Upper lobe of left lung (tissue), 6 donors: ENCODE measurements around the gene TBC1D16. TPM values are rescaled to one million over a fixed set of nuclear protein-coding genes. Genes with fewer than 3 reads are reported as not detected.
"Not testable (repeated sequence)": the region's sequence is repeated elsewhere in the genome, so short reads cannot be mapped to it uniquely, and the experiment has no call there.

Experiments used
- ATAC-seq, 2 donors: fragments of 200-7000 bp; cut with Tn5 transposase; one replicate each; pipeline ENCODE4 v1.9.1; 2022; ENCODE audit warnings: mild to moderate bottlenecking in 2 of 2, moderate library complexity in 2 of 2; ENCODE audit not compliant: low FRiP score in 2 of 2
- DNase-seq, 2 donors: peaks; one replicate each; pipeline ENCODE4 v3.0.0-alpha.2; 2019 to 2020
- H3K27ac ChIP-seq, 4 donors: fragments of 200-600 bp; sonication (generic); one replicate each; pipeline ENCODE4 v1.5.1; 2016 to 2019
- H3K27me3 ChIP-seq, 4 donors: fragments of 200-600 bp; sonication (generic); one replicate each; pipeline ENCODE4 v1.5.1; 2017 to 2019
- H3K36me3 ChIP-seq, 4 donors: fragments of 200-600 bp; sonication (generic); one replicate each; pipeline ENCODE4 v1.5.1; 2016 to 2019
- H3K4me1 ChIP-seq, 4 donors: fragments of 200-600 bp; sonication (generic); one replicate each; pipeline ENCODE4 v1.5.1; 2018 to 2019
- H3K4me3 ChIP-seq, 4 donors: fragments of 200-600 bp; sonication (generic); one replicate each; pipeline ENCODE4 v1.5.1; 2017 to 2019; ENCODE audit warnings: mild to moderate bottlenecking in 2 of 4, moderate library complexity in 1 of 4
- H3K9me3 ChIP-seq, 4 donors: fragments of 200-600 bp; sonication (generic); one replicate each; pipeline ENCODE4 v1.5.1; 2018 to 2019
- EP300 ChIP-seq, 4 donors: sonication (generic); formaldehyde crosslinking; IDR thresholded peaks; one replicate each; pipeline ENCODE4 v1.5.1; 2017; ENCODE audit warnings: antibody characterized with exemption in 4 of 4, control low read depth in 2 of 4
- POLR2A ChIP-seq, 4 donors: fragments of 450-650 bp; IDR thresholded peaks; one replicate each; pipeline ENCODE4 v1.5.1; 2016 to 2017; ENCODE audit warnings: antibody characterized with exemption in 4 of 4, mild to moderate bottlenecking in 2 of 4
- POLR2AphosphoS5 ChIP-seq, 2 donors: sonication (generic); formaldehyde crosslinking; IDR thresholded peaks; one replicate each; pipeline ENCODE4 v1.5.1; 2017; ENCODE audit warnings: antibody characterized with exemption in 2 of 2
- WGBS, 2 donors: methylation state at CpG; one replicate each; pipeline ENCODE4 v1.1.5; 2017 to 2018; 5-methylcytosine and 5-hydroxymethylcytosine counted together
- total RNA-seq, 6 donors: library from RNA; depleted of rRNA in 4 of 6; stranded (reverse); fragments of >200 nt in 4 of 6; gene quantifications; one replicate each; pipeline versions ENCODE4 v1.1.0 to v1.2.1, GENCODE V29; 2016 to 2021
- TF ChIP-seq, protein P1 (sequence below), 6 experiments: fragments of 450-650 bp in 4 of 6; fragments of 200-600 bp in 2 of 6; sonication (generic) in 2 of 6; IDR thresholded peaks; one replicate each; pipeline ENCODE4 v1.5.1; 2016 to 2019; ENCODE audit warnings: antibody characterized with exemption in 6 of 6
- donor health status: DM: no; HTN: no; CAD: no; lungs with moderate emphysema.
- donor health status: DM: no; HTN: yes; CAD: no; lungs with severe emphysema.

The TBC1D16 gene
- total RNA-seq, 6 donors from 2014 or later = 15.6 to 60.8 (median 24.1) TPM

DNA sequence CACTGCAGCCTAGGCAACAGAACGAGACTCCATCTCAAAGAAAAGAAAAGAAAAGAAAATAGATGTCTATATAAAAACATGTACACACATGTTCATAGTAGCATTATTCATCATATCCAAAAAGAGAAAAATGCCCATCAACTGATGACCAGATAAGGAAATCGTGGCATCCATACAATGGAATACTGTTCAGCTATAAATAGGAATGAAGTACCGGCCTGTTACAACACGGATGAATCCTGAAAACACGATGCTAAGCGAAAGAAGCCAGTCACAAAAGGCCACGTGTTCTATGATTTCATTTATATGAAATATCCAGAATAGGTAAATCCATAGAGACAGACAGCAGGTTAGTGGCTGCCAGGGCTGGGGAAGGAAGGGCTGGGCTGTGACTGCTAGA lies 65.8 kb downstream of the TBC1D16 start:
- TF ChIP-seq POLR2A (IDR thresholded peaks at IDR 0.05) = no peak
- no peak for TF ChIP-seq EP300 (IDR thresholded peaks at IDR 0.05)
- TF ChIP-seq POLR2AphosphoS5 (IDR thresholded peaks at IDR 0.05) = no peak
- TF ChIP-seq, protein P1, sequence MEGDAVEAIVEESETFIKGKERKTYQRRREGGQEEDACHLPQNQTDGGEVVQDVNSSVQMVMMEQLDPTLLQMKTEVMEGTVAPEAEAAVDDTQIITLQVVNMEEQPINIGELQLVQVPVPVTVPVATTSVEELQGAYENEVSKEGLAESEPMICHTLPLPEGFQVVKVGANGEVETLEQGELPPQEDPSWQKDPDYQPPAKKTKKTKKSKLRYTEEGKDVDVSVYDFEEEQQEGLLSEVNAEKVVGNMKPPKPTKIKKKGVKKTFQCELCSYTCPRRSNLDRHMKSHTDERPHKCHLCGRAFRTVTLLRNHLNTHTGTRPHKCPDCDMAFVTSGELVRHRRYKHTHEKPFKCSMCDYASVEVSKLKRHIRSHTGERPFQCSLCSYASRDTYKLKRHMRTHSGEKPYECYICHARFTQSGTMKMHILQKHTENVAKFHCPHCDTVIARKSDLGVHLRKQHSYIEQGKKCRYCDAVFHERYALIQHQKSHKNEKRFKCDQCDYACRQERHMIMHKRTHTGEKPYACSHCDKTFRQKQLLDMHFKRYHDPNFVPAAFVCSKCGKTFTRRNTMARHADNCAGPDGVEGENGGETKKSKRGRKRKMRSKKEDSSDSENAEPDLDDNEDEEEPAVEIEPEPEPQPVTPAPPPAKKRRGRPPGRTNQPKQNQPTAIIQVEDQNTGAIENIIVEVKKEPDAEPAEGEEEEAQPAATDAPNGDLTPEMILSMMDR (IDR thresholded peaks at IDR 0.05) = no peak
- peaks cover 0 to 3% (median 0%) of the 10 kb centered on the region in 4 donors for H3K4me1 ChIP-seq
- H3K4me3 ChIP-seq = no peak overlapping the region
- no peaks in the 10 kb centered on the region for H3K27me3 ChIP-seq
- no peak for ATAC-seq
- H3K27ac ChIP-seq = no peak overlapping the region
- no peaks in the 10 kb centered on the region for H3K9me3 ChIP-seq
- 88 to 93% methylated on average over 7 of the region's 7 CpGs for WGBS, 2 donors
- H3K36me3 ChIP-seq = peaks cover 0 to 8% (median 0%) of the 10 kb centered on the region in 4 donors
- no peak for DNase-seq

DNA sequence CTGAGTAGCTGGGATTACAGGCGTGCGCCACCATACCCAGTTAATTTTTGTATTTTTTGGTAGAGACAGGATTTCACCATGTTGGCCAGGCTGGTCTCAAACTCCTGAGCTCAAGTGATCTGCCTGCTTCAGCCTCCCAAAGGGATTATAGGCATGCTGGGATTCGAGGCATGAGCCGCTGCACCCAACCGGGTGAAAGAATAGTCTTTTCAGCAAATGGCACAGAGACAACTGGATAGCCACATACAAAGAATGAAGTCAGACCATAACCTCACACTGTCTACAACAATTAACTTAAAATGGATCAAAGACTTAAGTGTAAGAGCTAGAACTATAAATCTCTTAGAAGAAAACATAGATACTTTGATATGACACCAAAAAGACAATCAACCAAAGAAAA lies 67.6 kb downstream of the TBC1D16 start:
- H3K36me3 ChIP-seq = peaks cover 0 to 8% (median 0%) of the 10 kb centered on the region in 4 donors
- no peak overlapping the region for H3K27ac ChIP-seq
- DNase-seq = no peak
- WGBS, 2 donors = 95 to 97% methylated on average over 5 of the region's 5 CpGs
- no peaks in the 10 kb centered on the region for H3K27me3 ChIP-seq
- H3K4me3 ChIP-seq = no peak overlapping the region
- peaks cover 0 to 3% (median 0%) of the 10 kb centered on the region in 4 donors for H3K4me1 ChIP-seq
- H3K9me3 ChIP-seq = no peaks in the 10 kb centered on the region
- TF ChIP-seq POLR2A (IDR thresholded peaks at IDR 0.05) (no peak), POLR2AphosphoS5 (IDR thresholded peaks at IDR 0.05) (no peak), EP300 (IDR thresholded peaks at IDR 0.05) (no peak)
- TF ChIP-seq, protein P1 (IDR thresholded peaks at IDR 0.05) = no peak
- no peak for ATAC-seq

DNA sequence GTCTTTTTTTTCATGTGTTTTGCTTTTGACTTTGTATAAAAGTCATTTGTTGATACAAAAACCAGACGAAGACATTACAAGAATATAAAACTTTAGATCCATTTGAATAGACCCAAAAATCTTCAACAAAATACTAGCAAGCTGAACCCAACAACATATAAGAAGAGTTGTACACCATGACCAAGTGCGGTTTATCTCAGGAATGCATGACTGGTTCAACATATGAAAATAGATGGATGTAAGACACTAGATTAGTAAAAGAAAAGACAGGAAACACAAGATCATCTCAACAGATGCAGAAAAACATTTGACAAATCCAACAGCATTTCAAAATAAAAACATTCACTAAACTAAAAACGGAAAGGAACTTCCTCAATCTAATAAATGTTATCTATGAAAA lies 69.0 kb downstream of the TBC1D16 start:
- no peak for DNase-seq
- Histone ChIP-seq H3K4me1 (peaks cover 0 to 3% (median 0%) of the 10 kb centered on the region in 4 donors), H3K36me3 (peaks cover 0 to 2% (median 0%) of the 10 kb centered on the region in 4 donors), H3K4me3 (no peak overlapping the region), H3K27me3 (no peaks in the 10 kb centered on the region), H3K9me3 (no peaks in the 10 kb centered on the region), H3K27ac (no peak overlapping the region)
- 82 to 84% methylated on average over 3 of the region's 3 CpGs for whole genome bisulfite sequencing, 2 donors
- TF ChIP-seq EP300 (IDR thresholded peaks at IDR 0.05) = no peak
- no peak for TF ChIP-seq POLR2A (IDR thresholded peaks at IDR 0.05)
- TF ChIP-seq, protein P1 (IDR thresholded peaks at IDR 0.05) = no peak
- TF ChIP-seq POLR2AphosphoS5 (IDR thresholded peaks at IDR 0.05) = no peak
- ATAC-seq = no peak

DNA sequence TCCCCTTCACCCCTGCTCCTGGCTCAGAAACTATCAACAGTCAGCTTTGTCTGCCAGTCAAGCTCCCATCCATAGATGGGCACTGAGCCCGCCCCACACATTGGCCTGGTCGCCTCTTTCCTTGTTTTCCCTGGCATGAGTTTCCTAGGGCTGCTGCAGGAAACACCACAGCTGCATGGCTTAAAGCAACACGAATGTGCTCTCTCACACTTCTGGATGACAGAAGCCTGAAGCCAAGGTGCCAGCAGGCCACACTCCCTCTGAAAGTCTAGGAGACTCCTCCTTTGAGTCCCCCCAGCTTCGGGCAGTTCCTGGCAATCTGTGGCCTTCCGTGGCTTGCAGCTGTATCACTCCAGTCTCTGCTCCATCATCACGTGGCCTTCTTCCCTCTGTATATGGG lies 69.9 kb downstream of the TBC1D16 start:
- ATAC-seq (no peak), DNase-seq (no peak)

DNA sequence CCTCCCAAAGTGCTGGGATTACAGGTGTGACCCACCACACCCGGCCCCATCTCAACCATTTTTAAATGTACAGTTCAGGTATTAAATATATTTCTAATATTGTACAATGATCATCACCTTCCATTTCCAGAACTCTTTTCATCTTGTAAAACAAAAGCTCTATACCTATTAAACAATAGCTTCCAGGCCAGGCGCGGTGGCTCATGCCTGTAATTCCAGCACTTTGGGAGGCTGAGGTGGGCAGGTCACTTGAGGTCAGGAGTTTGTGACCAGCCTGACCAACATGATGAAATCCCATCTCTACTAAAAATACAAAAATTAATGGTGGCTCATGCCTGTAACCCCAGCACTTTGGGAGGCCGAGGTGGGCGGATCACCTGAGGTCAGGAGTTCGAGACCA lies 73.2 kb downstream of the TBC1D16 start:
- not testable (repeated sequence) for H3K4me3 ChIP-seq, H3K27me3 ChIP-seq, H3K36me3 ChIP-seq, H3K4me1 ChIP-seq, DNase-seq, H3K27ac ChIP-seq, H3K9me3 ChIP-seq, ATAC-seq
- WGBS, 2 donors = 89 to 97% methylated on average over 6 of the region's 6 CpGs

More for the DNA sequence above, 69.9 kb downstream of the TBC1D16 start:
- TF ChIP-seq POLR2AphosphoS5 (IDR thresholded peaks at IDR 0.05) = no peak
- no peak for TF ChIP-seq POLR2A (IDR thresholded peaks at IDR 0.05)
- TF ChIP-seq, protein P1 (IDR thresholded peaks at IDR 0.05) = no peak
- Histone ChIP-seq H3K4me3 (no peak overlapping the region), H3K27ac (no peak overlapping the region), H3K36me3 (no peaks in the 10 kb centered on the region), H3K9me3 (no peaks in the 10 kb centered on the region), H3K4me1 (peaks cover 0 to 3% (median 0%) of the 10 kb centered on the region in 4 donors), H3K27me3 (no peaks in the 10 kb centered on the region)
- WGBS, 2 donors = 73 to 82% methylated on average over 6 of the region's 6 CpGs

DNA sequence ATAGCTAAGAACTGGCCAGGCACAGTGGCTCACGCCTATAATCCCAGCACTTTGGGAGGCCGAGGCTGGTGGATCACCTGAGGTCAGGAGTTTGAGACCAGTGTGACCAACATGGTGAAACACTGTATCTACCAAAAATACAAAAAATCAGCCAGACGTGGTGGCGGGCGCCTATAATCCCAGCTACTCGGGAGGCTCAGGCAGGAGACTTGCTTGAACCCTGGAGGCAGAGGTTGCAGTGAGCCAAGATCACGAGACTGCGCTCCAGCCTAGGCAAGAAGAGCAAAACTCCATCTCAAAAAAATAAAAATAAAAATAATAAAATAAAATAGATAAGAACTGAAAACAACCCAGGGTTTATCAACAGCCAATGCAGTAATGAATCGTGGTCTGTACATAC lies 74.1 kb downstream of the TBC1D16 start:
- not testable (repeated sequence) for H3K4me1 ChIP-seq, ATAC-seq, H3K27me3 ChIP-seq, H3K36me3 ChIP-seq, H3K9me3 ChIP-seq, H3K4me3 ChIP-seq, DNase-seq, H3K27ac ChIP-seq
- WGBS, 2 donors = 95% methylated on average over 9 of the region's 9 CpGs
